Keratinocyte (primary cell): ENCODE measurements around the gene TMOD3.

Experiments
- EZH2 ChIP-seq: IDR thresholded peaks from one replicate; pipeline ENCODE4 v1.6.1; 2012; ENCODE audit warnings: inconsistent platforms, mild to moderate bottlenecking, low read length, moderate library complexity
- TF ChIP-seq, protein P1 (sequence below), 3 experiments: IDR thresholded peaks in 1 of 3; conservative IDR thresholded peaks in 1 of 3; optimal IDR thresholded peaks in 1 of 3; 2 replicates in 2 of 3; 3 replicates in 1 of 3; pipeline versions ENCODE3 to v1.5.1; 2011; ENCODE audit warnings: low read length in 3 of 3, mild to moderate bottlenecking in 3 of 3, moderate library complexity in 2 of 3, control low read depth in 1 of 3, inconsistent platforms in 1 of 3; ENCODE audit not compliant: insufficient read depth in 2 of 3; ENCODE audit errors: extremely low read depth in 1 of 3

DNA sequence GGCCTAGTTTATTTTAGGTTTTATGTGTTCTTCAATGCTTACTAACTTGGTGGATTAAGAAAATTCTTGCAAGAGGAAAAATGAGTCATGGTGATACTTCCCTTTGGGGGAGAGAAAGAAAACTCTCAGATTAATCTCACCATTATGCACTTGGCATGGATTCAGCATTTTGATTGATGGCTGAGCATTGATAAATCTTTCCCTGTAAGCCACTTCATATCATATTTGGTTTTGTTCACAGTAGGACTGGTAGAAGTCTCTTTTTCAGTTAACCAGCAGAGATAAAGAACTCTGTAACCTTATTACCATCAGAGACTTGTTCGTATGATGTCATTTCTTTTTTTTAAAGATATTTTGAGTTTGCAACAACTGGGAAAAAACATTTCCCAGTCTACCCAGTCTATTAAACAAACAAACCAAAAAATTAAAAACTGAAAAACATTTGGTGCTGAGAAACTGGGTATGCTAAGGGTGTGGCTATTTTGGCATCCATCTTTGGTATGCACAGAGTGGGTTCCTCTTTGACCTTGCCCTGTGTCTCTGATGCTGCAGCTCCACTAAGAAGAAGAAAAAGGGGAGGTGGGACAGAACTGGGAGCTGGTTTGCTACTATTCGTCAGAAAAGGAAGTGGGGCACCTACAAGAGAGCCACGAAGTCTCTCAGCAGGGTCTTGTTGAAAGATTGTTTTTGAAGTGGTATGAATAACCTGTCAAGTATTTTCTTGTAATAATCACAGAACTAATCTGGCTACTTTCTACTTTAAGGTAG lies 17.2 kb downstream of the TMOD3 start:
- TF ChIP-seq, protein P1, sequence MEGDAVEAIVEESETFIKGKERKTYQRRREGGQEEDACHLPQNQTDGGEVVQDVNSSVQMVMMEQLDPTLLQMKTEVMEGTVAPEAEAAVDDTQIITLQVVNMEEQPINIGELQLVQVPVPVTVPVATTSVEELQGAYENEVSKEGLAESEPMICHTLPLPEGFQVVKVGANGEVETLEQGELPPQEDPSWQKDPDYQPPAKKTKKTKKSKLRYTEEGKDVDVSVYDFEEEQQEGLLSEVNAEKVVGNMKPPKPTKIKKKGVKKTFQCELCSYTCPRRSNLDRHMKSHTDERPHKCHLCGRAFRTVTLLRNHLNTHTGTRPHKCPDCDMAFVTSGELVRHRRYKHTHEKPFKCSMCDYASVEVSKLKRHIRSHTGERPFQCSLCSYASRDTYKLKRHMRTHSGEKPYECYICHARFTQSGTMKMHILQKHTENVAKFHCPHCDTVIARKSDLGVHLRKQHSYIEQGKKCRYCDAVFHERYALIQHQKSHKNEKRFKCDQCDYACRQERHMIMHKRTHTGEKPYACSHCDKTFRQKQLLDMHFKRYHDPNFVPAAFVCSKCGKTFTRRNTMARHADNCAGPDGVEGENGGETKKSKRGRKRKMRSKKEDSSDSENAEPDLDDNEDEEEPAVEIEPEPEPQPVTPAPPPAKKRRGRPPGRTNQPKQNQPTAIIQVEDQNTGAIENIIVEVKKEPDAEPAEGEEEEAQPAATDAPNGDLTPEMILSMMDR (optimal IDR thresholded peaks at IDR 0.05 in 1 of 3, IDR thresholded peaks at IDR 0.05 in 1 of 3, conservative IDR thresholded peaks at IDR 0.05 in 1 of 3; ENCODE audit: extremely low read depth in 1 of 3, insufficient read depth in 2 of 3, low read length in 3 of 3), result no peak
- no peak for TF ChIP-seq EZH2
